Left lung (tissue), 10 donors: ENCODE results near the gene FNDC3B. TPM values are rescaled to one million over a fixed set of nuclear protein-coding genes. Genes with fewer than 3 reads are reported as not detected.

ENCODE experiments used
- ATAC-seq: fragments of 200-7000 bp; cut with Tn5 transposase; one replicate; pipeline ENCODE4 v1.9.1; 2020; ENCODE audit warnings: moderate library complexity
- DNase-seq, 4 donors: peaks; one replicate each; pipeline ENCODE4 v3.0.0-alpha.2; 2013 to 2020
- H3K27ac ChIP-seq, 2 donors: fragments of 200-600 bp; sonication (generic) in 1 of 2; one replicate each; pipeline versions ENCODE4 v1.5.0 to v1.8.0; 2020 to 2021
- H3K27me3 ChIP-seq, 2 donors: fragments of 200-600 bp; sonication (generic) in 1 of 2; one replicate each; pipeline versions ENCODE4 v1.5.0 to v1.8.0; 2020 to 2021
- H3K36me3 ChIP-seq, 2 donors: fragments of 200-600 bp; sonication (generic) in 1 of 2; one replicate each; pipeline versions ENCODE4 v1.5.0 to v1.8.0; 2020 to 2021
- H3K4me1 ChIP-seq, 2 donors: fragments of 200-600 bp; one replicate each; pipeline ENCODE4 v1.8.0; 2021
- H3K4me3 ChIP-seq, 2 donors: fragments of 200-600 bp; sonication (generic) in 1 of 2; one replicate each; pipeline versions ENCODE4 v1.5.0 to v1.8.0; 2020 to 2021; ENCODE audit warnings: mild to moderate bottlenecking in 1 of 2
- H3K9me3 ChIP-seq, 2 donors: fragments of 200-600 bp; sonication (generic) in 1 of 2; one replicate each; pipeline versions ENCODE4 v1.5.0 to v1.8.0; 2020 to 2021
- CTCF ChIP-seq, 2 donors: fragments of 200-600 bp; sonication (generic) in 1 of 2; IDR thresholded peaks; one replicate each; pipeline versions ENCODE4 v1.5.0 to v1.8.0; 2021; ENCODE audit warnings: antibody characterized with exemption in 2 of 2
- intact Hi-C, 2 donors: fragments of 100-400 bp; cut with DNase I; formaldehyde crosslinking; loops; one replicate each; pipeline versions ENCODE4 v1.11.2 to v1.14.2; 2022
- polyA plus RNA-seq, 6 donors: library from polyadenylated mRNA; unstranded; fragments of 120-200 nt; gene quantifications; one replicate each; pipeline ENCODE4 v1.2.1, GENCODE V29; 2013; ENCODE audit not compliant: insufficient read length in 6 of 6
- total RNA-seq, 2 donors: library from RNA; stranded (reverse); fragmentation: NEBNext Ultra II Directional; extraction: Animal tissue kit (Norgen Biotek cat#: 25700); gene quantifications; one replicate each; pipeline ENCODE4 v1.2.1, GENCODE V29; 2021
- donor health status: DM: no; HTN: yes; CAD: no.
- donor health status: DM: no; HTN: no; CAD: no.

Gene FNDC3B
- total and polyA plus RNA-seq, 8 donors = 35.2 to 185 (median 42.3) TPM

DNA sequence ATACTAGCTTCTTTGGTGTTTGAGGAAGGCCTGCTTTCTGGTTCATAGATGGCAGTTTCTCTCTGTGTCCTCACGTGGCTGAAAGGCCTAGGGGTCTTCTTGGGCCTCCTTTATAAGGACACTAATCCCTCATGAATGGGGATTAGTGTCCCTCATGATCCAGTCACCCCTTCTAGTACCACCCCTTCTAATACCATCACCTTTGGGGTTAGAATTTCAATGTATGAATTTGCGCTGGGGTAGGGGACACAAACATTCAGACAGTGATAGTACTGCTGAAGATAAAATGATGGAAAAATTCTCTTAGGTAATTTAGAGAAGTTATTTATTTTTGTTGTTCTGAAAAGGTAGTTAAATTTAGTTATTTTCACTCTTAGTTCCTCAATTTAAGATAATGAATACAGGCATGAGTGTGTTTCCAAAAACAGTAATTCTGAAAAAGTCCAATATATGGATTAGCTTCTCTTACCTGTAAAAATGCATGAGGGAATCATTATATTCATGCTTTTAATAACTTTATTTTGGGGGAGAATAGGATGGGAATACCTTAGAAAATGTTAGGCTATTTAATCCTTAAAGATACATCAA is 103.6 kb downstream of the FNDC3B start:
- H3K36me3 ChIP-seq = no peaks in the 10 kb centered on the region
- no peak for TF ChIP-seq CTCF (IDR thresholded peaks at IDR 0.05)
- intact Hi-C loops = no loop called here
- no peaks in the 10 kb centered on the region for H3K9me3 ChIP-seq
- H3K27me3 ChIP-seq = no peaks in the 10 kb centered on the region
- H3K27ac ChIP-seq = peak overlapping the region; percentile 69 to 98
- H3K4me1 ChIP-seq = peaks cover 47 to 99% of the 10 kb centered on the region in 2 donors
- H3K4me3 ChIP-seq = no peak overlapping the region
- no peak for DNase-seq
- no peak for ATAC-seq

- ATAC-seq = no peak
- Histone ChIP-seq H3K36me3 (no peaks in the 10 kb centered on the region), H3K27ac (peak overlapping the region in 1 of 2 donors; percentile 59), H3K9me3 (no peaks in the 10 kb centered on the region), H3K27me3 (no peaks in the 10 kb centered on the region), H3K4me3 (no peak overlapping the region), H3K4me1 (peaks cover 43 to 99% of the 10 kb centered on the region in 2 donors)
- DNase-seq = no peak
- intact Hi-C loops = no loop called here
- no peak for TF ChIP-seq CTCF (IDR thresholded peaks at IDR 0.05)
These were observed 104.5 kb downstream of the FNDC3B start for GRCh38 chr3:172143739-172144497.

DNA sequence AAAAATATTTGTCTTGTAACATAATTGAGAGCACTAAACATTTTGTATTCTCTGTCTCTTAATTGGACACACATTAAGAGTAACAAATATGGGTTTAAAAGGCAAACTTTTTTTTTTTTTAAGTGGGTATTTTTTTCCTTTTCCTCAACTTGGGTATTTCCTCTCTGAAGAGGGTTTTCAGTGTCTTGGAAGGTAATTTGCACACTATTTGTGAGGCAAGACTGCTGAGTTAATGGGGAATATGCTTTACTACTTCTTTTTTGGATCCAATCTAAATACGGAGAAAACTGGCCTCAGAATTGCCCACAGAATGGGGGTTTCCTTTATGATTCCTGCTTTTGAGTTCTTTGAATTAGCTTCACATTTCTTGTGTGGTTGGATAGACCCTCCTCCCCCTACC is 105.2 kb downstream of the FNDC3B start:
- no peak for TF ChIP-seq CTCF (IDR thresholded peaks at IDR 0.05)
- no peak for ATAC-seq

DNA sequence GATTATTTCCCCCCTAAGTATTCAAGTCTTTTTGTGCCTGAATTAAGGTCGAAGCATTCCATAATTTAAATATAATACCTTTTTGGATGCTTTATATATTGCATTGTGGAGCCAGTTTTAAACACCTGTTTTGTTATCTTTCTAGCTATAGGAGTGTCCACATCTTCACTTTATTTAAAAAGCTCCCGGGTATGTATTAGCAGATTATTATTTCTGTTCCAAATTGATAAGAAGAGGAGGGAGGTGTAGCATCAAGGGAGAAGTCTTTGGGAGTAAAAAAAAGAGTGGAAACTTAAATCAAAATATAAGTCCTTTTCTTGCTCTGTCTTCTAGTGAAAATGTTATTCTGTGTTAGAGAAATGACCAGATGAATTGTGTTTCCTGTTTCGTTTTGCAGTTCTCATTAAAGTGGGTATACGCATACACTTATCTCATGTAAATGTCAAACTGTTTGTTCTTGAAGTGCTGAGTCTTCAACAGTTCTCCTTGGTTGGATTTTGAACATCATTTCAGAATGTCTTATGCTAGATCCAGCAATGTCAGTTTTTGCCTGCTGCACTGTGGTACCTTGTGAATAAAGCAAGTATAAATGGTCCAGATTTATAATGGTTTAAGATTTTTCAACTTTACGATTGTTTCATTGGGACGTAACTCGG is 105.8 kb downstream of the FNDC3B start:
- ATAC-seq (no peak), DNase-seq (no peak)
- Histone ChIP-seq H3K27me3 (no peaks in the 10 kb centered on the region), H3K36me3 (no peaks in the 10 kb centered on the region), H3K4me1 (peaks cover 37 to 94% of the 10 kb centered on the region in 2 donors), H3K27ac (peak overlapping the region in 1 of 2 donors; percentile 59), H3K4me3 (no peak overlapping the region), H3K9me3 (no peaks in the 10 kb centered on the region)
- no peak for TF ChIP-seq CTCF (IDR thresholded peaks at IDR 0.05)
- intact Hi-C loops = no loop called here

More for the DNA sequence above, 105.2 kb downstream of the FNDC3B start:
- intact Hi-C loops = no loop called here
- Histone ChIP-seq H3K4me3 (no peak overlapping the region), H3K9me3 (no peaks in the 10 kb centered on the region), H3K27me3 (no peaks in the 10 kb centered on the region), H3K27ac (peak overlapping the region in 1 of 2 donors; percentile 59), H3K4me1 (peaks cover 42 to 97% of the 10 kb centered on the region in 2 donors), H3K36me3 (no peaks in the 10 kb centered on the region)
- DNase-seq = no peak

DNA sequence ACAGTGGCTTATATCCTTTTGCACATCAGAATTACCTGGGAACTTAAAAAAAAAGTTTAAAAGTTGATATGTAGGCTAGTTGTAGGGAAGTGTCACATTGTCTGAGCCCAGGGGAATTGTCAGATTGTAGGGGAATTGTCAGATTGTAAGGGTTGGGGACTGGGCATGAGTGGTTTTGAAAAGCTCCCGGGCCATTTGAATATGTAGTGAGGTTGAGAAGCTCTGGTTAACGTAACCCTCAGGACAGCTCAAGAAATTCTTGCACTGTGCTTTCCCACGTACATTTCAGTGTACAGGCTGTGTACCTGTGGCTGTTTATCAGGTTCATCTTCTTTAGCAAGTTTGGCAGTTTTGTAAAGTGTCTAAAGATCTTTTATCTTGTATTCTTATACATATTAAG is 107.0 kb downstream of the FNDC3B start:
- Histone ChIP-seq H3K4me1 (peaks cover 26 to 91% of the 10 kb centered on the region in 2 donors), H3K4me3 (no peak overlapping the region), H3K9me3 (no peaks in the 10 kb centered on the region), H3K27ac (peak overlapping the region in 1 of 2 donors; percentile 34), H3K36me3 (no peaks in the 10 kb centered on the region), H3K27me3 (no peaks in the 10 kb centered on the region)
- TF ChIP-seq CTCF (IDR thresholded peaks at IDR 0.05) = no peak
- DNase-seq (no peak), ATAC-seq (no peak)
- intact Hi-C loops = no loop called here
